Measurements from ENCODE around the gene CCDC157.

Gene CCDC157

GRCh38 chr22:30365891-30366290 lies 9.1 kb downstream of the CCDC157 start:
- no peak for DNase-seq (ENCODE audit: low read depth)
- no peak for TF ChIP-seq CTCF (IDR thresholded peaks at IDR 0.05; ENCODE audit: insufficient read depth, low read depth, low read length, missing control alignments)
- H3K4me3 ChIP-seq (ENCODE audit: low read length) = no peak overlapping the region

- DNase-seq (ENCODE audit: low read depth) = no peak
- H3K4me3 ChIP-seq (ENCODE audit: low read length) = no peak overlapping the region
- TF ChIP-seq CTCF (IDR thresholded peaks at IDR 0.05; ENCODE audit: insufficient read depth, low read depth, low read length, missing control alignments) = no peak
Measured at GRCh38 chr22:30368420-30368819, 11.6 kb downstream of the CCDC157 start.

GRCh38 chr22:30370641-30371230 lies 13.9 kb downstream of the CCDC157 start:
- no peak for TF ChIP-seq CTCF (IDR thresholded peaks at IDR 0.05; ENCODE audit: insufficient read depth, low read depth, low read length, missing control alignments)
- DNase-seq (ENCODE audit: low read depth) = no peak
- H3K4me3 ChIP-seq (ENCODE audit: low read length) = no peak overlapping the region

DNA sequence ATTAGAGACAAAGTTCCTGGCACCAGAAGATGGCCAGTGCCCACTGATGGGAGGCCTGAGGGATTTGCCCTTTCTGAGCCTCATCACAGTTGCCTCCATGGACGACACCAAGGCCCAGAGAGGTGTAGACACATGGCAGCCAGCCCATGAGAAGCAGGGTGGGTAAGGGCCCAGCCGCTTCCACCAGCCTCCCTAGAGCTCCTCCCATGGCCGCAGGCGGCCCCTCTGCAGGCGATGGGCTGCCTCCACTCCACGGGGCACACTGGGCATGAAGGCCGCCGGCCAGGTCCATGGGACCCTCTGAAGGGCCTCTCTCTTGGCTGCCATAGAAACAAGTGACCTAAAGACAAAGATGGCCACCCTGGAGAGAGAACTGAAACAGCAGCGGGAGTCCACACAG lies 14.5 kb downstream of the CCDC157 start:
- TF ChIP-seq CTCF (IDR thresholded peaks at IDR 0.05; ENCODE audit: insufficient read depth, low read depth, low read length, missing control alignments) = no peak
- H3K4me3 ChIP-seq (ENCODE audit: low read length) = no peak overlapping the region
- DNase-seq (ENCODE audit: low read depth) = no peak

DNA sequence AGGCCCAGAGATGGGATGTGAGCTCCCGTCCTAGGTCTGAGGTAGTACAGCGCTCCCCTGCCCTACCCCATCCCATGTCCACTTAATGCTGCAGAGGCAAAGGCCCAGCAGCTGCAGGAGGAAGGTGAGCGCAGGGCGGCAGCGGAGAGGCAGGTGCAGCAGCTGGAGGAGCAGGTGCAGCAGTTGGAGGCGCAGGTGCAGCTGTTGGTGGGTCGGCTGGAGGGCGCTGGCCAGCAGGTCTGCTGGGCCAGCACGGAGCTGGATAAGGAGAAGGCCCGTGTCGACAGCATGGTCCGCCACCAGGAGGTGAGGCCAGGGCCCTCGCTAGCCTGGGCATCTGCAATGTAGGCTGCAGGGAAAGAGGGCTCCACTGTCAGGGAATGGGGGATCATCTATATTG lies 15.2 kb downstream of the CCDC157 start:
- DNase-seq (ENCODE audit: low read depth) = no peak
- no peak overlapping the region for H3K4me3 ChIP-seq (ENCODE audit: low read length)
- TF ChIP-seq CTCF (IDR thresholded peaks at IDR 0.05; ENCODE audit: insufficient read depth, low read depth, low read length, missing control alignments) = no peak

- DNase-seq (ENCODE audit: low read depth) = no peak
- no peak for TF ChIP-seq CTCF (IDR thresholded peaks at IDR 0.05; ENCODE audit: insufficient read depth, low read depth, low read length, missing control alignments)
- no peak overlapping the region for H3K4me3 ChIP-seq (ENCODE audit: low read length)
Measured at GRCh38 chr22:30372915-30373314, 16.1 kb downstream of the CCDC157 start.
